Activated naive CD4-positive, alpha-beta T cell treated with anti-CD3 and anti-CD28 coated beads, Interleukin-2, amount 10 ng/mL, durations not matched to agents 7 days and 5 days (primary cell): ENCODE results near the gene C5orf58.

Experiments used
- CTCF ChIA-PET: fragments of 350-600 bp; sonication (Branson Sonifier 250); formaldehyde crosslinking; loops from one replicate; lab custom pipeline; 2021; ENCODE audit warnings: antibody characterized with exemption; lab: Charles Lee
- DNase-seq: peaks from one replicate; pipeline ENCODE4 v3.0.0-alpha.2; 2020
- H3K27ac Mint-ChIP-seq: one replicate; pipeline ENCODE4 v1.8.0; 2021; ENCODE audit warnings: mild to moderate bottlenecking, moderate library complexity, mixed read lengths
- H3K27me3 Mint-ChIP-seq: one replicate; pipeline ENCODE4 v1.8.0; 2021; ENCODE audit warnings: mild to moderate bottlenecking, mixed read lengths
- H3K36me3 Mint-ChIP-seq: one replicate; pipeline ENCODE4 v1.8.0; 2021; ENCODE audit warnings: mixed read lengths
- H3K4me1 Mint-ChIP-seq: one replicate; pipeline ENCODE4 v1.8.0; 2021; ENCODE audit warnings: mixed read lengths
- H3K4me3 Mint-ChIP-seq: one replicate; pipeline ENCODE4 v1.8.0; 2021; ENCODE audit warnings: mild to moderate bottlenecking, moderate library complexity, mixed read lengths
- H3K9me3 Mint-ChIP-seq: one replicate; pipeline ENCODE4 v1.8.0; 2021; ENCODE audit warnings: mixed read lengths

C5orf58 gene

DNA sequence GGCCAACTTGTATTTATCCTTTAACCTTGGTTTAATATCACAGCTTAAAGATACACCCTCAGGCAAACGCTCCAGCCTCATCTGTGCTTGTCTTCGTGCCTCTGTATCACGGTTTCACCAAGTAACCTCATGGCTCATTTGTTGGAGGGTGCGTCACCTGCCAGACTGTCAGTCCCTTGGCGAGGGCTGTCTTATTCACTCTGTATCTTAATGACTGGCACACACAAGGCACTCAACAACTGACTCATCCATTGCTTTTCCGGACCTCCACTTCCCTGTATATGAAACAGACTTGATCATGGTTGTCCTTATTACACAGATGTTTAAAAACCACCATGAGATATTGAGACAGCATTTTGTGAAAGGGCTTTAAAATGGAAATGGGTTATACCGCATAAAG, 36.8 kb downstream of the C5orf58 start:
- H3K4me1 Mint-ChIP-seq = peaks cover 90% of the 10 kb centered on the region
- no peaks in the 10 kb centered on the region for H3K9me3 Mint-ChIP-seq
- CTCF ChIA-PET = interaction anchor here (0.7 to 16.1 kb wide), 9 partner anchors 7 to 156 kb away, joined by 3 to 465 read pairs (median 6); partner anchors contain the start of gene LCP2
- no peak for DNase-seq
- peak overlapping the region; percentile 87 for H3K27ac Mint-ChIP-seq
- no peak overlapping the region for H3K4me3 Mint-ChIP-seq
- no peaks in the 10 kb centered on the region for H3K27me3 Mint-ChIP-seq
- H3K36me3 Mint-ChIP-seq = peaks cover 88% of the 10 kb centered on the region

DNA sequence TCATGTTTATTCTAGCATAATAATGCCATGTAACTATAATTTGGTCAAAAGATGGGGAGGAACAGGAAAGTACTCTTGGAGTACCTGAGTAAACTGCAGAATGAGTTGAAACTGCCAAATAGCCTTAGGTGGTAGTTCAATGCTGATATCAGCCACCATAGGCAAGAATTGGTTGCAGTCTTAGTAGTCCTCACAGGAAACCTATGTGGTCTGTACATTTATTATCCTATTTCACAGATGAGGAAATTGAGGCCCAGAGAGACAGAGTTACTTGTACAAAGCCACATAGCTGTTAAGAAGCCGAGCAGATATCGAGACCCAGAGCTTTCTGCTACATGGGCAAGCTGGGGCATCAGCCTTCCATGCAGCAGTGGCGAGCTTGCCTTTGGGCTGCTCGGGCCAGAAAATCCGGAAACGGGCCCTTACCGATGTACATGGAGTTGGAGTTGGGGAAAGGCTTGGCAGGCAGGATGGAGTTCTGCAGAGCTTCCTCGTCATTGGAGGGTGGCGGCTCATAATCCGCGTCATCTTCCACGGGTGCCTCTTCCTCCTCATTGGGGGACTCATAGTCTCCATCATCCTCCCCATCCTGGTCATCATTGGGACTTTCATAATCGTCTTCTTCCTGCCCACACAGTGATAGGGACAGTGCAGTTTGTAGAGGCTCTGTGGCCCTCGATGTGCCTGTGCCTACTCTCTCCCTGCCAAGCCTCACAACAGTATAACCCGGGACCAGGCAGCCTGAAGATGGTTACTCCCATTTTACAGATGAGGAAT, 37.7 kb downstream of the C5orf58 start:
- H3K36me3 Mint-ChIP-seq = peaks cover 91% of the 10 kb centered on the region
- H3K4me3 Mint-ChIP-seq = no peak overlapping the region
- H3K27me3 Mint-ChIP-seq = no peaks in the 10 kb centered on the region
- CTCF ChIA-PET = interaction anchor here (1.2 to 16.1 kb wide), 3 partner anchors 27 to 68 kb away, joined by 5 to 465 read pairs (median 7); partner anchors contain the start of gene LCP2
- H3K9me3 Mint-ChIP-seq = no peaks in the 10 kb centered on the region
- H3K27ac Mint-ChIP-seq = peak overlapping the region; percentile 74
- no peak for DNase-seq
- peaks cover 92% of the 10 kb centered on the region for H3K4me1 Mint-ChIP-seq

DNA sequence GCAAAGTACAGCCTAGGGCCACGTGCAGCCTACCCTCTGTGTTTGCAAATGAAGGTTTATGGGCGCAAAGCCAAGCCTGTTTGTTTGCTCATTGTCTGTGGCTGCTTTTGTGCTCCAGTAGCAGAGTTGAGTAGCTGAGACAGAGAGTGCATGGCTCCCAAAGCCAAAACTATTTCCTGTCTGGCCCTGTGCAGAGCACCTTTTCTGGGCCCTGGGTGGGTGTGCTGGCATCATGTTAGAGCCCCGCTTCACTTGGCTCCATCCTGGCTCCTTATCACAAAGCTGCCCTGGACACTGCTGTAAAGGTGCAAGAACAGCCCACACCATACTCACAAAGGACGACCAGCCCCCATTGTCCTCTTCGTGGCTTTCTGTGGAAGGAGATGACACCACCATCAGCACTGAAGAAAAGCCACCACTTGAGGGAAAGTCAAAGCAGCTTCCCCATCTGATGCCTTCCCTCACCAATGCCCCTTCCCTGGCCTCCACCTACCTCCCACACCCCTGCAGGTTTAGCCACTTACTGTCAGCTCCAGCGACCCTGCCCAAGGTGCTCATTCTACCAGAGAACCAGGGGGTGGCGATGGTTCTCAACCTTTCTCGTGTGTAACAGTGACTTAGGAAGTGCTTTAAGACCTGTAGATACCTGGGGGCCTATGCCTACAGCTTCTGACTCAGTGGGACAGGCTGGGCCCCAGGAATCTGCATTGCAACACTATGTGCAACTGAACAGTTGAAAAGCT, 41.4 kb downstream of the C5orf58 start:
- peak; percentile 74 for DNase-seq
- CTCF ChIA-PET = interaction anchor here (0.6 to 16.1 kb wide), 20 partner anchors 8 to 173 kb away, joined by 3 to 465 read pairs (median 6); partner anchors contain the start of gene LCP2
- H3K36me3 Mint-ChIP-seq = peaks cover 83% of the 10 kb centered on the region

DNA sequence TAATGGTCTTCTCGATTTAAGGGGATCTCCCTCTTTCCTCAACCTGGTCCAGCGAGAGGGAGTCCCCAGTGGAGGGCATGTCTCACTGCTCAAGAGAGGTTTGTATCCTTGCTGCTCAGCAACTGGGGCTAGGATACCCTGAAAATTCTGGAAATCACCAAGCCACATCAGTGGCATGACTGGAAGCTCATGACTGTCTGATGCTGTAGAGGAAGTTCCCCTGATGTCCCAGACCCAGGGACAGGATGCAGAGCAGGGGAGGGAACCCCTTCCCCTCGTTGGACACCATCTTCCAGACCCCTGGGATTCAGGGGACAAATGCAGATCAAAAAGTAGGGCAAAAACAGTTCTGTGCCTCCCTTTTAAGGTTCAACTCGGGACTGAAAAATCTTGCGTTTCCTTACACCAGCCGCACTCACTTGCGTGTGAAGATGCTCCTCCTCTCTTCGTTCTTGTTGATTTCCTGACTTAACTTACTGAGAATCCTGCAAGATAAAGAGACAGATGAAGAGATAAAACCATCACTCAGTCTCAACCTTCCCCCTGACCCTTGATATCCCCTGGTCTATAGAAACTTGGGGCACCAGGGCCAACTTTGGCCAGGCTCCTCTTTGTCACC, 42.7 kb downstream of the C5orf58 start:
- peaks cover 85% of the 10 kb centered on the region for H3K36me3 Mint-ChIP-seq

More for the DNA sequence above, 41.4 kb downstream of the C5orf58 start:
- Mint-ChIP-seq H3K27ac (peak overlapping the region; percentile 97), H3K9me3 (no peaks in the 10 kb centered on the region), H3K4me3 (peak overlapping the region; percentile 68), H3K27me3 (no peaks in the 10 kb centered on the region), H3K4me1 (peaks cover 92% of the 10 kb centered on the region)

DNA sequence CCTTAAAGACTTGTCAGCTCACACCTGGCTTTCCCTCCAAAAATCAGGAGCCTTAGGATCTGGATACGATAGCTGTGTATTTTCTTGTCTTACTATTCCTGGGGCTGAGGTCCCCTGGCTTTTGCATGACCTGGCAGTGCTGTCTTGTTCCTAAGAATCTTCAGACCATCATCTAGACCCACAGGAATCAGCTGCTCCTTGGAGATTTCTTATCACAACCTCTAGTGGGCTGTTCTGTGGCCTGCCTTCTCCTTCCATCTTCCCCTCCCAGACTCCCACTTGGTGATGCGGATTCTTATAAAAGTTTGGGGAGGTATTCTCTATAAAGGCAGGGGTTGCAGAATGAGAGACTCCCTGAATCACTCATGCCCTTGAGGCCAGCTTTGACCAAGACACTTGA, 43.4 kb downstream of the C5orf58 start:
- H3K36me3 Mint-ChIP-seq = peaks cover 80% of the 10 kb centered on the region

More for the DNA sequence above, 42.7 kb downstream of the C5orf58 start:
- Mint-ChIP-seq H3K4me1 (peaks cover 93% of the 10 kb centered on the region), H3K4me3 (peak overlapping the region; percentile 67), H3K9me3 (no peaks in the 10 kb centered on the region), H3K27ac (peak overlapping the region; percentile 97), H3K27me3 (no peaks in the 10 kb centered on the region)
- CTCF ChIA-PET = interaction anchor here (1.4 to 16.1 kb wide), 12 partner anchors 8 to 146 kb away, joined by 5 to 465 read pairs (median 11); partner anchors contain the start of gene LCP2
- DNase-seq = peak; percentile 36

DNA sequence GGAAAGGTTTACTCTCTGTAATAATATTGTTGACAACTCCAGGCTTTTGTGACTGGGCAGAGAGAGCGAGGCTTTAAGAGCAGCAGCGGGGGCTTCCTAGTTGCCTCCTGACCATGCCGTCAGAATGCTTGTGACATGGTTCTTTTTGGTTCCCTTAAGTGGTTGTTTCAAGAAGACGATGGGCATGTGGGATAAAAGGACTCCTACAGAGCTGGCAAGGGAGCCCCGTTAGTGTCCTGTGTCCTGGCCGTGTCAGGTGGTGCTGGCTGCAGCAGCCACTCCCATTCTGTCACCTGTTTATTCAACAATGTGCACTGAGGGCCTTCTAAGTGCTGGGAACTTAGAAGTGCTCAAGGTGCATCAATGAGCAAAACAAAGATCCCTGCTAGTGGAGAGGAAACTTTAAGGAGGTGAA, 45.1 kb downstream of the C5orf58 start:
- peaks cover 95% of the 10 kb centered on the region for H3K4me1 Mint-ChIP-seq
- H3K27ac Mint-ChIP-seq = peak overlapping the region; percentile 97
- no peaks in the 10 kb centered on the region for H3K9me3 Mint-ChIP-seq
- H3K4me3 Mint-ChIP-seq = peak overlapping the region; percentile 71
- DNase-seq = no peak
- H3K36me3 Mint-ChIP-seq = peaks cover 82% of the 10 kb centered on the region
- CTCF ChIA-PET = interaction anchor here (0.8 to 16.1 kb wide), 8 partner anchors 11 to 68 kb away, joined by 3 to 465 read pairs (median 14); partner anchors contain the start of gene LCP2
- no peaks in the 10 kb centered on the region for H3K27me3 Mint-ChIP-seq

More for the DNA sequence above, 43.4 kb downstream of the C5orf58 start:
- Mint-ChIP-seq H3K9me3 (no peaks in the 10 kb centered on the region), H3K4me1 (peaks cover 93% of the 10 kb centered on the region), H3K27ac (peak overlapping the region; percentile 97), H3K27me3 (no peaks in the 10 kb centered on the region), H3K4me3 (peak overlapping the region; percentile 67)
- no peak for DNase-seq
- CTCF ChIA-PET = interaction anchor here (0.9 to 16.1 kb wide), 6 partner anchors 9 to 63 kb away, joined by 4 to 465 read pairs (median 29); partner anchors contain the start of gene LCP2

DNA sequence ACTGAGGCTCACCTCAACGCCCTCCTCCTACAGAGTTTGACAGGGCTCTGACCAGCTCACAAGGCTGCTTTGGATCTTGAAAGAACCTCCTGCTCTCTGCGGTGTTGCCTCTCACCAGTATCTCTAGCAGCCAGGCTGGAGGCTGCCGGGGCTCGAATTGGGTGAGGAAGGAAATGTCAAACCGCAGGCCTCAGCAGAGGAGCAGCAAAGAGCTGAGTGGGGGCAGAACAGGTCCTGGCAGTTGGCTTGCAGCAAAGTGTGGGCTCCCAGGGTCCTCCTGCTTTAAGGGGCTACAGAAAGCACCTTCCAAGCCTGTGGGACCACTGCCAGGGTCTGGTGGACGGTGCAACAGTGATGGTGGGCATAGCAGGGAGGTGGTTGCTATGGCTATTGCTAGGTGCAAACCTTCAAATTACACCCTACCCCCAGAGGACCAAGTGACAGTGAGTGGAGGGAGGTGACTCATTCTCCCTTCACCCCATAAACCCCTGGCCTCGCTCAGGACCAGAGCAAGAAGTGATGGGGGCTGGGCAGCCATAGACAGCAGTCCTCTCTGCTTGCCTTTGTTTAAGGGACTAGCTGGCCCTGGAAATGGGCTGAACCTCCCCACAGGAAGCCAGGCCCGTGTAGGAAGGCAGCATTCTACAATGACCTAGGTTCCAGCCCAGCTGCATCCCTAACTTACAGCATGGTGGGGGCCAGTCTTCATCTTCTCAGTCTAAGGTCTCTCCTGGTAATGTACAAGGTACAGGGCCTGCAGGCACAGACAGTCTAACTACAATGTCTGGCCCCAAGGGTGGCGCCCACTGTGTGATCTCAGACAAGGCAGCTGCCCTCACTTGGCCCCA, 46.0 kb downstream of the C5orf58 start:
- Mint-ChIP-seq H3K4me3 (peak overlapping the region; percentile 66), H3K27me3 (no peaks in the 10 kb centered on the region), H3K9me3 (no peaks in the 10 kb centered on the region), H3K27ac (peak overlapping the region; percentile 97), H3K4me1 (peaks cover 97% of the 10 kb centered on the region), H3K36me3 (peaks cover 82% of the 10 kb centered on the region)
- DNase-seq = peak; percentile 93
- CTCF ChIA-PET = interaction anchor here (0.8 to 16.1 kb wide), 7 partner anchors 12 to 67 kb away, joined by 3 to 465 read pairs (median 13); partner anchors contain the start of gene LCP2

DNA sequence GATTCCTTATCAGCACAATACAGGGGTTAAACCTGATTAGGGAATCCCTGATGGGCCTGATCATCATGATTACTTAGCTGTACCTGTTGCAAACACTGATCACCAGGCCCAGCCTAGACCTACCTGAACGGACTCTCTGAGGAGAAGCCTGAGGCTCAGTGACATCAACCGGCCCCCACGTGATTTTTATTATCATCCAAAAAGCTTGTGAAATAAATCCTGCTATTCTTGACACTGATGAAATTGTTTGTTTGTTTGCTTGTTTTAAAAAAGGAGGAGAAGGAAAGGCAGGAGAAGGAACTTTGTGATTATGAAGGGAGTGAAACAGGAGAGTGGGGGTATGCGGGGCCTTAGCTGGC, 46.7 kb downstream of the C5orf58 start:
- peaks cover 97% of the 10 kb centered on the region for H3K4me1 Mint-ChIP-seq
- CTCF ChIA-PET = interaction anchor here (0.7 to 16.1 kb wide), 5 partner anchors 13 to 60 kb away, joined by 3 to 465 read pairs (median 16); partner anchors contain the start of gene LCP2
- peaks cover 82% of the 10 kb centered on the region for H3K36me3 Mint-ChIP-seq
- H3K27me3 Mint-ChIP-seq = no peaks in the 10 kb centered on the region
- no peak for DNase-seq
- peak overlapping the region; percentile 66 for H3K4me3 Mint-ChIP-seq
- peaks cover 2% of the 10 kb centered on the region for H3K9me3 Mint-ChIP-seq
- peak overlapping the region; percentile 97 for H3K27ac Mint-ChIP-seq

DNA sequence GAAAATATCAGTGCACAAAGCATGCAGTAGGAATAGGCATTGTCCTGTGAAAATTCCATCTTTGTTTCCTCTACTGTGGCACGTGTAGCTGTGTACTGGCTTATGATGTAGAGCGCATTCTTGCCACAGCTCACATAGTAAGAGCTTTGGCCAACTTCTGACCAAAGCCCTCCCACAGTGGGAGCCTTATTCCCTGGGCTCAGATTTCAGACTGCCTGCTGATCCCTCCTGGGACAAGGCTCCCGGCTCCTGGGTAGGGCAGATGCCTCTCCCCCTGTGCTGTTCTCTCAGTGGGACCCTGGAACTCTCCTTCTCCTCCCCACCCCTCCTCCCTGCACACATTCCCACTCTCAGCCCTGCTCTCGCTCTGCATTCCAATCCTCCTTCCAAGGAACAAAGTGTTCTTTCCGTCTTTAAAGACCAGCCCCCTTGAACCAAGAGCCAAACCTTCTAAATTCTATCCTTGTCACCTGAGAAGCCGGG, 47.3 kb downstream of the C5orf58 start:
- CTCF ChIA-PET = interaction anchor here (0.7 to 16.1 kb wide), 4 partner anchors 13 to 59 kb away, joined by 3 to 465 read pairs (median 16); partner anchors contain the start of gene LCP2
- Mint-ChIP-seq H3K9me3 (peaks cover 2% of the 10 kb centered on the region), H3K27ac (peak overlapping the region; percentile 97), H3K4me3 (peak overlapping the region; percentile 66), H3K27me3 (no peaks in the 10 kb centered on the region), H3K4me1 (peaks cover 98% of the 10 kb centered on the region), H3K36me3 (peaks cover 83% of the 10 kb centered on the region)
- no peak for DNase-seq

DNA sequence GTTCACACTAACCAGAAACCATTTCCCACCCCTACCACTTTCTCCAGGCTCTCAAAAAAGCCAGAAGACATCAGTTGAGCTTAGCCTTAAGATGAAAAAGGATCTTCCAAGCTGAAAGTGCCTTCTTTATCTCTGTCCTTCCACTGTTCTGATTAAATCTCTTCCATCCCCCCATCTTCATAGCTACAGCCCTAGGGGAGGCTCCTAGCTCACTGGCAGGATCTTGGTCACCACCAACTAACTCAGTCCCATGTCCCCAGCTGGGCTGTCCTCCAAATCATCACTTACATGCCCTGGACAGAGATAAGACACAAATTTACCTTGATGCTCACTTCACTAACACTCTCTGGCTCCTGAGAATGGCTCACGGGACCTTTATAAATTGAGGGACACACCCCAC, 50.5 kb downstream of the C5orf58 start:
- Mint-ChIP-seq H3K27me3 (no peaks in the 10 kb centered on the region), H3K4me1 (peaks cover 100% of the 10 kb centered on the region), H3K4me3 (peak overlapping the region; percentile 42), H3K27ac (peak overlapping the region; percentile 97), H3K9me3 (peaks cover 2% of the 10 kb centered on the region), H3K36me3 (peaks cover 86% of the 10 kb centered on the region)
- no peak for DNase-seq
- CTCF ChIA-PET = interaction anchor here (1.0 to 3.4 kb wide), 10 partner anchors 9 to 57 kb away, joined by 3 to 15 read pairs (median 5); partner anchors contain the start of gene LCP2

DNA sequence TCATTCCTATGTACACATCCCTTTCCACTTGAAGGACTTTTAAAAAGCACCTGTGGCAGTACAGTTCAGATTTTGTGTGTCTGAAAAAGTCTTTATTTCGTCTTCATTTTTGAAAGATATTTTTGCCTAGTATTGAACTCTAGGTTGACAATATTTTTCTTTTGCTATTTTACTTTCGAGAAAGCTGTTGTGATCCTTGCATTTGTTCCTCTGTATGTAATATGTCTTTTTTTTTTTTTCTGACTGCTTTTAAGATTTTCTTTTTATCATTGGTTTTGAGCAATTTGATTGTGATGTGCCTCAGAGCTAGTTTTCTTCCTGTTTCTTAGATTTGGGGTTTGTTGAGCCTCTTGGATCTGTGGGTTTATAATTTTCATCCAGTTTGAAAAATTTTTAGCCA, 51.4 kb downstream of the C5orf58 start:
- no peak for DNase-seq
- H3K27me3 Mint-ChIP-seq = no peaks in the 10 kb centered on the region
- H3K9me3 Mint-ChIP-seq = peaks cover 2% of the 10 kb centered on the region
- H3K36me3 Mint-ChIP-seq = peaks cover 94% of the 10 kb centered on the region
- CTCF ChIA-PET = interaction anchor here (3.4 kb wide), 1 partner anchor 13 kb away, joined by 12 read pairs; the partner anchor contains the start of gene LCP2
- peak overlapping the region; percentile 13 for H3K4me3 Mint-ChIP-seq
- H3K27ac Mint-ChIP-seq = peak overlapping the region; percentile 97
- H3K4me1 Mint-ChIP-seq = peaks cover 100% of the 10 kb centered on the region

DNA sequence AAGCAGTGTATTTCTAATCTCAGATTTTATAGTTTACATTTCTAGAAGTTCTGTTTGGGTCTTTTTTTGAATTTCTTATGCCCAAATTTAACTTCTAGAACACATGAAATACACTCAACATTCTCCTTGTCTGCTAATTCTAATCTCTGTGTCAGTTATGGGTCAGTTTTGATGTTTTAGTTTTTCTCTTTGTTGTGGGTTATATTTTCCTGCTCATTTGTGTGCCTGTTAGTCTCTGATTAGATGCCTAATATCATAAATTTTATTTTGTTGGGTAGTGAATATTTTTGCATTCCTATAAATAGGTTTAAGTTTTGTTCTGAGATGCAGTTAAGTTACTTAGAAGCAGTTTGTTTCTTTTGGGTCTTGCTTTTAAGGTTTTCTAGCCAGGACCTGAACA, 52.4 kb downstream of the C5orf58 start:
- no peak for DNase-seq
- peaks cover 94% of the 10 kb centered on the region for H3K36me3 Mint-ChIP-seq

More for the DNA sequence above, 52.4 kb downstream of the C5orf58 start:
- CTCF ChIA-PET = interaction anchor here (0.7 to 1.9 kb wide), 2 partner anchors 49 to 141 kb away, joined by 3 to 5 read pairs; no protein-coding TSS in a partner anchor
- H3K27me3 Mint-ChIP-seq = no peaks in the 10 kb centered on the region
- H3K4me3 Mint-ChIP-seq = no peak overlapping the region
- H3K27ac Mint-ChIP-seq = peak overlapping the region; percentile 61
- H3K9me3 Mint-ChIP-seq = peaks cover 2% of the 10 kb centered on the region
- H3K4me1 Mint-ChIP-seq = peaks cover 100% of the 10 kb centered on the region
